Measurements from ENCODE around the gene SCAMP5. TPM values are rescaled to one million over a fixed set of nuclear protein-coding genes. Genes with fewer than 3 reads are reported as not detected.

The SCAMP5 gene
- total and polyA plus RNA-seq, 2 of the 13 experiments (the other 11 are each of a cell fraction or from before 2014, with no cell fraction given): 34.3 to 49.0 TPM

GRCh38 chr15:75008629-75009326 lies 13.4 kb downstream of the SCAMP5 start:
- Histone ChIP-seq H4K20me1 (ENCODE audit: insufficient read depth, low read length) (no peaks in the 10 kb centered on the region), H3K4me3 (replicated peaks in 1 of 3; ENCODE audit: insufficient read depth in 1 of 3, low read depth in 2 of 3, low read length in 3 of 3) (no peak overlapping the region), H3K27ac (ENCODE audit: extremely low read length, insufficient read depth, low read length) (no peak overlapping the region), H3K4me1 (ENCODE audit: insufficient read depth, low read length) (no peaks in the 10 kb centered on the region), H3K4me2 (ENCODE audit: low read depth, low read length) (no peak overlapping the region), H3K9ac (ENCODE audit: insufficient read depth, low read depth, low read length) (no peak overlapping the region), H3K9me3 (ENCODE audit: low read length) (no peaks in the 10 kb centered on the region), H2AFZ (ENCODE audit: low read length) (no peak overlapping the region), H3K79me2 (ENCODE audit: insufficient read depth, low read length) (no peaks in the 10 kb centered on the region), H3K27me3 (ENCODE audit: control insufficient read depth in 1 of 2, insufficient read depth in 2 of 2, low read length in 2 of 2) (no peaks in the 10 kb centered on the region), H3K36me3 (replicated peaks in 1 of 2; ENCODE audit: control insufficient read depth in 1 of 2, insufficient read depth in 2 of 2, low read length in 2 of 2) (peaks cover 3 to 8% of the 10 kb centered on the region in 2 experiments; a peak in 4 of 5 replicates)
- FAIRE-seq (no peak), DNase-seq (ENCODE audit: low spot score) (no peak), ATAC-seq (no peak)
- no TSS peak for BruUV-seq (replicated peaks)
- WGBS (ENCODE audit: low lambda C conversion rate): 93% methylated on average over 6 of the region's 6 CpGs
- in situ Hi-C loops (cut with HindIII; ENCODE audit: extremely low pct_ligation_motif_present, low pct_unique_long_range_greater_than_20kb) (no loop called here), intact Hi-C loops (cut with micrococcal nuclease; ENCODE audit: unreplicated experiment) (no loop called here)
- ChIA-PET CTCF (ENCODE audit: low intra/inter-chr PET ratio, low total read pairs) (no interaction called here), POLR2A (no interaction called here)
- no peak for TF ChIP-seq ZNF746 (CRISPR knock-in tag; IDR thresholded peaks at IDR 0.05)
- TF ChIP-seq TMF1 (CRISPR knock-in tag; IDR thresholded peaks at IDR 0.05; ENCODE audit: low read depth): no peak
- TF ChIP-seq ZNF841 (CRISPR knock-in tag; IDR thresholded peaks at IDR 0.05; ENCODE audit: borderline replicate concordance): no peak
- TF ChIP-seq ZNF17 (CRISPR knock-in tag; IDR thresholded peaks at IDR 0.05): no peak
- TF ChIP-seq LRRFIP1 (CRISPR knock-in tag; conservative IDR thresholded peaks at IDR 0.05): no peak
- TF ChIP-seq, protein P1, sequence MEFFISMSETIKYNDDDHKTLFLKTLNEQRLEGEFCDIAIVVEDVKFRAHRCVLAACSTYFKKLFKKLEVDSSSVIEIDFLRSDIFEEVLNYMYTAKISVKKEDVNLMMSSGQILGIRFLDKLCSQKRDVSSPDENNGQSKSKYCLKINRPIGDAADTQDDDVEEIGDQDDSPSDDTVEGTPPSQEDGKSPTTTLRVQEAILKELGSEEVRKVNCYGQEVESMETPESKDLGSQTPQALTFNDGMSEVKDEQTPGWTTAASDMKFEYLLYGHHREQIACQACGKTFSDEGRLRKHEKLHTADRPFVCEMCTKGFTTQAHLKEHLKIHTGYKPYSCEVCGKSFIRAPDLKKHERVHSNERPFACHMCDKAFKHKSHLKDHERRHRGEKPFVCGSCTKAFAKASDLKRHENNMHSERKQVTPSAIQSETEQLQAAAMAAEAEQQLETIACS (CRISPR knock-in tag; IDR thresholded peaks at IDR 0.05): no peak
- TF ChIP-seq ZNF713 (CRISPR knock-in tag; IDR thresholded peaks at IDR 0.05): no peak
- no peak for TF ChIP-seq RFXAP (CRISPR knock-in tag; IDR thresholded peaks at IDR 0.05; ENCODE audit: borderline replicate concordance)
- TF ChIP-seq ZNF30 (CRISPR knock-in tag; IDR thresholded peaks at IDR 0.05): no peak
- TF ChIP-seq, protein P2, sequence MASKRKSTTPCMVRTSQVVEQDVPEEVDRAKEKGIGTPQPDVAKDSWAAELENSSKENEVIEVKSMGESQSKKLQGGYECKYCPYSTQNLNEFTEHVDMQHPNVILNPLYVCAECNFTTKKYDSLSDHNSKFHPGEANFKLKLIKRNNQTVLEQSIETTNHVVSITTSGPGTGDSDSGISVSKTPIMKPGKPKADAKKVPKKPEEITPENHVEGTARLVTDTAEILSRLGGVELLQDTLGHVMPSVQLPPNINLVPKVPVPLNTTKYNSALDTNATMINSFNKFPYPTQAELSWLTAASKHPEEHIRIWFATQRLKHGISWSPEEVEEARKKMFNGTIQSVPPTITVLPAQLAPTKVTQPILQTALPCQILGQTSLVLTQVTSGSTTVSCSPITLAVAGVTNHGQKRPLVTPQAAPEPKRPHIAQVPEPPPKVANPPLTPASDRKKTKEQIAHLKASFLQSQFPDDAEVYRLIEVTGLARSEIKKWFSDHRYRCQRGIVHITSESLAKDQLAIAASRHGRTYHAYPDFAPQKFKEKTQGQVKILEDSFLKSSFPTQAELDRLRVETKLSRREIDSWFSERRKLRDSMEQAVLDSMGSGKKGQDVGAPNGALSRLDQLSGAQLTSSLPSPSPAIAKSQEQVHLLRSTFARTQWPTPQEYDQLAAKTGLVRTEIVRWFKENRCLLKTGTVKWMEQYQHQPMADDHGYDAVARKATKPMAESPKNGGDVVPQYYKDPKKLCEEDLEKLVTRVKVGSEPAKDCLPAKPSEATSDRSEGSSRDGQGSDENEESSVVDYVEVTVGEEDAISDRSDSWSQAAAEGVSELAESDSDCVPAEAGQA (IDR thresholded peaks at IDR 0.05; ENCODE audit: low read depth): no peak
- TF ChIP-seq, protein P2 (CRISPR knock-in tag; IDR thresholded peaks at IDR 0.05; ENCODE audit: borderline replicate concordance): no peak
- TF ChIP-seq, protein P3, sequence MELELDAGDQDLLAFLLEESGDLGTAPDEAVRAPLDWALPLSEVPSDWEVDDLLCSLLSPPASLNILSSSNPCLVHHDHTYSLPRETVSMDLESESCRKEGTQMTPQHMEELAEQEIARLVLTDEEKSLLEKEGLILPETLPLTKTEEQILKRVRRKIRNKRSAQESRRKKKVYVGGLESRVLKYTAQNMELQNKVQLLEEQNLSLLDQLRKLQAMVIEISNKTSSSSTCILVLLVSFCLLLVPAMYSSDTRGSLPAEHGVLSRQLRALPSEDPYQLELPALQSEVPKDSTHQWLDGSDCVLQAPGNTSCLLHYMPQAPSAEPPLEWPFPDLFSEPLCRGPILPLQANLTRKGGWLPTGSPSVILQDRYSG (CRISPR knock-in tag; IDR thresholded peaks at IDR 0.05): no peak
- no peak for TF ChIP-seq SAFB2 (CRISPR knock-in tag; IDR thresholded peaks at IDR 0.05; ENCODE audit: borderline replicate concordance, low read depth)
- TF ChIP-seq ARNT2 (CRISPR knock-in tag; IDR thresholded peaks at IDR 0.05; ENCODE audit: low read depth): no peak

All from HepG2 (cell line).